Renal cortex interstitium (tissue), 11 donors: Measurements from ENCODE around the gene BTAF1. TPM values are rescaled to one million over a fixed set of nuclear protein-coding genes. Genes with fewer than 3 reads are reported as not detected.

Source experiments
- DNase-seq, 11 donors: peaks; one replicate each; pipeline ENCODE4 v3.0.0-alpha.2; 2013; ENCODE audit warnings: low read depth in 9 of 11, low spot score in 4 of 11; ENCODE audit errors: extremely low read depth in 1 of 11
- polyA plus RNA-seq, 3 donors: library from polyadenylated mRNA; unstranded; fragments of 120-200 nt; gene quantifications; one replicate each; pipeline ENCODE4 v1.2.1, GENCODE V29; 2013; ENCODE audit not compliant: insufficient read length in 3 of 3

BTAF1 gene
- polyA plus RNA-seq, 3 donors = 45.5 to 56.3 (median 53.7) TPM

GRCh38 chr10:91901784-91902677 lies 21.5 kb upstream of the BTAF1 start:
- DNase-seq = no peak

- no peak for DNase-seq
Measured at GRCh38 chr10:91907033-91907594, 16.5 kb upstream of the BTAF1 start.

- DNase-seq = no peak
Measured at GRCh38 chr10:91907914-91908336, 15.6 kb upstream of the BTAF1 start.

- DNase-seq = peak in 10 of 11 donors; percentile 66 to 85 (median 78)
Measured at GRCh38 chr10:91908337-91909116, 15.0 kb upstream of the BTAF1 start.

GRCh38 chr10:91909117-91909677 lies 14.4 kb upstream of the BTAF1 start, which contains the start of gene FGFBP3:
FGFBP3 (minus strand) TSS chr10:91909486; CDS start chr10:91908969, 517 bp downstream.
- peak in 4 of 11 donors; percentile 23 to 54 (median 30) for DNase-seq

- DNase-seq = no peak
Measured at GRCh38 chr10:91910467-91910866, 13.1 kb upstream of the BTAF1 start.

GRCh38 chr10:91919651-91920050 lies 3.9 kb upstream of the BTAF1 start:
- DNase-seq = no peak

GRCh38 chr10:91924212-91925021 lies 847 bp downstream of the BTAF1 start:
- DNase-seq = peak in 4 of 11 donors; percentile 7 to 25 (median 17)

GRCh38 chr10:91925022-91925320 lies 1.4 kb downstream of the BTAF1 start:
- no peak for DNase-seq

GRCh38 chr10:91930939-91931338 lies 7.4 kb downstream of the BTAF1 start:
- no peak for DNase-seq

GRCh38 chr10:91931526-91932190 lies 8.1 kb downstream of the BTAF1 start:
- no peak for DNase-seq

- DNase-seq = no peak
Measured at GRCh38 chr10:91932737-91933136, 9.2 kb downstream of the BTAF1 start.

- DNase-seq = no peak
Measured at GRCh38 chr10:91935886-91936285, 12.3 kb downstream of the BTAF1 start.

GRCh38 chr10:91939653-91940052 lies 16.1 kb downstream of the BTAF1 start:
- no peak for DNase-seq

- no peak for DNase-seq
Measured at GRCh38 chr10:91941426-91941825, 17.9 kb downstream of the BTAF1 start.

- no peak for DNase-seq
Measured at GRCh38 chr10:91944880-91945630, 21.5 kb downstream of the BTAF1 start.

GRCh38 chr10:91953600-91954160 lies 30.1 kb downstream of the BTAF1 start:
- no peak for DNase-seq
